Umbilical cord (tissue), 2 donors: ENCODE measurements around the gene TUBG1. TPM values are rescaled to one million over a fixed set of nuclear protein-coding genes. Genes with fewer than 3 reads are reported as not detected.

Source experiments
- DNase-seq: peaks from one replicate; pipeline ENCODE4 v3.0.0-alpha.2; 2015; ENCODE audit warnings: low spot score
- total RNA-seq: library from RNA; depleted of rRNA; stranded (reverse); fragments of >200 nt; gene quantifications from one replicate; pipeline ENCODE4 v1.2.3, GENCODE V29; 2014; ENCODE audit warnings: low replicate concordance; ENCODE audit not compliant: insufficient read depth

TUBG1 gene
- 23.8 TPM for total RNA-seq

GRCh38 chr17:42609182-42609813, at the start of gene TUBG1, which contains the start of gene RETREG3:
TSS of gene TUBG1 (plus strand) at chr17:42609683. CDS start at chr17:42609738, 55 bp downstream.
TSS of gene RETREG3 (minus strand) at chr17:42609374. CDS start at chr17:42609324, 50 bp downstream.
- peak; percentile 100 for DNase-seq

GRCh38 chr17:42560246-42560645, 49.2 kb upstream of the TUBG1 start:
- DNase-seq: no peak

- peak; percentile 99 for DNase-seq
These were observed 47.5 kb upstream of the TUBG1 start, which contains the start of gene COASY for GRCh38 chr17:42561897-42562387. TSS of gene COASY (plus strand) at chr17:42562148. CDS start at chr17:42562623, 475 bp downstream.

GRCh38 chr17:42562388-42563142, 46.9 kb upstream of the TUBG1 start:
- DNase-seq: no peak

GRCh38 chr17:42563143-42563509, 46.4 kb upstream of the TUBG1 start:
- DNase-seq: no peak

GRCh38 chr17:42563543-42563942, 45.9 kb upstream of the TUBG1 start:
- DNase-seq: no peak

GRCh38 chr17:42563950-42564349, 45.5 kb upstream of the TUBG1 start:
- DNase-seq: no peak

GRCh38 chr17:42564815-42565522, 44.5 kb upstream of the TUBG1 start:
- no peak for DNase-seq

GRCh38 chr17:42565523-42566214, 43.8 kb upstream of the TUBG1 start:
- no peak for DNase-seq

- no peak for DNase-seq
These were observed 43.1 kb upstream of the TUBG1 start for GRCh38 chr17:42566215-42566882.

- DNase-seq: peak; percentile 94
These were observed 42.5 kb upstream of the TUBG1 start, which contains the start of gene MLX for GRCh38 chr17:42566883-42567573. TSS of gene MLX (plus strand) at chr17:42567100. CDS start at chr17:42567125, 25 bp downstream.

GRCh38 chr17:42568341-42569111, 41.0 kb upstream of the TUBG1 start:
- no peak for DNase-seq

- DNase-seq: no peak
These were observed 37.9 kb upstream of the TUBG1 start for GRCh38 chr17:42571435-42572225.

GRCh38 chr17:42573095-42573494, 36.4 kb upstream of the TUBG1 start:
- DNase-seq: no peak

GRCh38 chr17:42574463-42574862, 35.0 kb upstream of the TUBG1 start:
- no peak for DNase-seq

GRCh38 chr17:42577140-42577531, 32.3 kb upstream of the TUBG1 start:
- DNase-seq: no peak

GRCh38 chr17:42577532-42578281, 31.8 kb upstream of the TUBG1 start, which contains the start of gene PSMC3IP:
TSS of gene PSMC3IP (minus strand) at chr17:42577729. CDS start at chr17:42577686, 43 bp downstream.
- peak; percentile 97 for DNase-seq
